ENCODE results near the gene FLNB.

- TF ChIP-seq CTCF (IDR thresholded peaks at IDR 0.05) (no peak), E2F5 (CRISPR knock-in tag; IDR thresholded peaks at IDR 0.05) (no peak), MAX (CRISPR knock-in tag; IDR thresholded peaks at IDR 0.05) (no peak), USF2 (CRISPR knock-in tag; IDR thresholded peaks at IDR 0.05) (no peak)
Measured at GRCh38 chr3:57958642-57959422, 49.4 kb upstream of the FLNB start.
